ENCODE results near the gene BMP5.

Gene BMP5

DNA sequence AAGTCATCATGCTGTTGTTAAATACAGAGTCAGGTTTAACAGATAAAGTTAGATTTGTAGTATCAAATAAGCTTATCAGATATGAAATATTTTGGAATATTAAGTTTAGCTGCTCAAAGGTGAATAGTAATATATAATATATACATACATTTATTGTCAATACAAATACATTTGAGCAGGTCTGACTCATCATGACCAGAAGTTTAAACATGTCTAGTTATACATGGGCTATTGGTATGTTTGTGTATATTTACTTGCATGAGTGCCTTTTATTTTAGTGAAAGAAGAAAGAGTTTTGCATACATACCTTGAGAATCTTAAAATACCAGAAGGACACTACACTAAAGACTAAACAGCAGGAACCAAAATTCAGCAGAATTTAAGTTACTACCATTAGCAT lies 76.8 kb downstream of the BMP5 start:
- no peak for DNase-seq

DNA sequence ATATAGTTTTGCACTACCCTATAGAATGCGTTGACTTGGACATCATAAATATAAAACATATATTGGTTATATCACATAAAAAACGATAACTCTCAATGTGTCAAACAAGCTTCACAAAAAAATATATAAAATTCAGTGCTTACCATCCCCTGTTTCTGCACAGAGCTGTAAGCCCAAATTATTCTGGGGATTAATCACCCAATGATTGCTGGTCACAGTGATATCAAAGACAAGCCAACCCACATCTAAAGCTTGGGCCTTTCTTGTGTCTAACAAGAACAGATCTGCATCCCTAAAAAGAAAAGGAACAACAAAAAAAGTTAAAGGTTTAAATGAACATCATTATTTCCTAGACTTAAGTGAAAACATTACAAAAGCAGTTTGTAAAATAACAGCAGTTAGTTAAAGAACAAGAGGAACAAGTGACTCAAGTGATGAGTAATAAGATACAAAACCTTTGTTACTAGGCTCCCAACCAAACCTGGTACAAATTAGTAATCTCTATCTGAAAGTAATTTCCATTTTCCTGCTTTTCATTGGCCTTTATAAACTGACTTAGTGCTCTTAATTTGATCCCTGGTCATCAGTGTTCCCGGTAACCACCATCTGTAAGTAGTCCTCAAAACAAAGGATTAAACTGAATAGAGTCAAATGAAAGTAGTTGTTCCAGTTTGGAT lies 81.1 kb downstream of the BMP5 start:
- no peak for DNase-seq

DNA sequence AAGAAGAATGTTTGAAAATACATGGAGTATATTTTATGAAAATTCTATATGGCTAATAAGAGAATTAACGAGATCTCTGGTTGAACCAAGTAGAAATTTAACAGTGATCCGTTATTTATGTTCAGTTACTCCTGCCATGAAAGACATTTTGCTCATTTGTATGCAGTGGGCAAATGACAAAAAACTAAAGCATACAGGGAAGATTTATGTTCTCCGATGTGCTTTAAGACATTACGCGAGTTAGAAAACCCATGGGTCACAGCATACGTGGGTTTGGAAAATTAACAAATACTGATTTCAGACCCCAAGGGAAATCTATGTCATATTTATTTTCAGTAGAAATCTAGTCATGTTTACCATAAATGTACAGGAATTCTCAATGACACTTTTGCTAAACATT lies 90.1 kb downstream of the BMP5 start:
- no peak for DNase-seq

DNA sequence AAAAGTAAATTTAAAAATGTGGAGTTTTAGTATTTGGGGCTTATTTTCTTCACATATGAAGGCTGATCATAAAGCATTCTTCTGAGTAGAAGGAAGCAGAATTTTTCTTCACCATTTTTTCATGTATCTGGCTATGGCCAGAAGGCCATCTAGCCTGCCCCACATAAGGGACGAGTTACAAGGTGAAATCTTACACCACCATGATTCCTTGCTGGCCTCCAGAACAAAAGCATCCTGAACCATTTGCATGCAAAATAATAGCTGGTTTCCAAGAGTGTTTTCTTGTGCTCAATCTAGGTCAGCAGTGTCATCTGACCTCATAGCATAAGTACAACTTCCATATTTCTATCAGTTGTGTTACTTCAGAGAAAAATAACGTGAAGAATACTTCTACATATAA lies 93.1 kb downstream of the BMP5 start:
- no peak for DNase-seq

DNA sequence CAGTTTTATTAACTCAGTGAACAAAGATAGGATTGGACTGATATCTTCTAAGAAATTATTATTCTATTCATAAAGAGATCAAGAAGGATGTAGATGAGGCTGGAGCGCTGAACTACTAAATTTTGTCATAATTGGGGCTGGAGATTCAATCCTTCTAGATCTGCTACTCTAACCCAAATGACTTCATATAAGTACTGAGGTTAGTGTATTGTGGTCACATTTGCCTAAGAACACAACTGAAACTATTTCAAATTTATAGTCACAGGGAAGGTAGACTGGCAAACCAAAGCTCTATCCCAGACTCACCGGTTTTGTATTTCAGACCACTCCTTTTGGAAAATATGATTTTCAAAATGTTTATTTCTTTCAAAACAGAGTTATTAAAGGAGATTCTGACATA lies 96.7 kb downstream of the BMP5 start:
- DNase-seq: no peak

DNA sequence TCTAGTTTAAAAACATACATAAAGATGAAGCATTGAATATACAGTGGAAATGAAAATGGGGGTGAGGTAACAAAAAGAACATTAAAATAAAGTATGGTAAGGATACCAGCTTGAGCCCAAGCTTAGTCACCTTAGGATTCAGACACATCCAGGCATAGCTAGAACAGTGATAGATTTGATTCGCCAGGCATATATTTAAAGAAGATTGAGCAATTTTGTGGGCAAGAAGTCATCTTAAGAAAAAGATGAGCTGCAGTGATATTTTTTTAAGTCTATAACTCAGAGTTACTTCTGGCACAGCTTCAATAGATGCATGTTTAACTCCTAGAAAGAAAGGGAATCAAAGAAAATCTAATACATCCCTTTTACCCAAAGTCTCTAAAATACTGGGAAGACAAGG lies 97.9 kb downstream of the BMP5 start:
- no peak for DNase-seq

DNA sequence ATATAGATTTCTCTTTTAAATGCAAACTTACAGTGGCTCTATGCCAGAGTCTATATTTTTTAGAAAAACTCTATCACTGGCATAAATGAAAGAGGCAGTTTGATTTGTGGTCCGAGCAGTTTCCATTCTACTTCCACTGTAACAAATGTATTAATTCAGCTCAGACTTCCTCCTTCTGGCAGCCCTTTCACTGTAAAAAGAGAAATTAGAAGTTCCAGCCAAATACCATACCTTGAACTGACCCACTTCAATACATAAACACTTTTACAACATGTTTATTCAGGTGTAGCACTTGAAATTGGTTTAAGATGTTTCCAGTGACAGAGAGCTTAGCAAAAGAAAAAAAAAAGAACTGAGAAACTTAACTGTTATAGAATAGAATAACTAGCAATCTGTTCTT lies 99.3 kb downstream of the BMP5 start:
- DNase-seq: no peak

DNA sequence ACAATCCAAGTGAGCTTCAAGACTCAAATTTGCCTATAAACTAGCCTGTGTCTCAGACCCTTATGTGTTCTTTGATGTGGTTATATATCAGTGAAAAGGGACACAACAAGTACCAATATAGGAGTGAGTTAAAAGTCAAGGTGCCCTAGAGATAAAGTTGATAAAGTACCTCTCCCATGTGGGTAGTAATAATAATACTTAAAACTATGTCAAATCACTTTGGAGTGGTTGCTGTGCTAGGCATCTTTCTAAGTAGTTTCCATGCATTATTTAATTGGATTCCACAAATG lies 100.4 kb downstream of the BMP5 start:
- no peak for DNase-seq

DNA sequence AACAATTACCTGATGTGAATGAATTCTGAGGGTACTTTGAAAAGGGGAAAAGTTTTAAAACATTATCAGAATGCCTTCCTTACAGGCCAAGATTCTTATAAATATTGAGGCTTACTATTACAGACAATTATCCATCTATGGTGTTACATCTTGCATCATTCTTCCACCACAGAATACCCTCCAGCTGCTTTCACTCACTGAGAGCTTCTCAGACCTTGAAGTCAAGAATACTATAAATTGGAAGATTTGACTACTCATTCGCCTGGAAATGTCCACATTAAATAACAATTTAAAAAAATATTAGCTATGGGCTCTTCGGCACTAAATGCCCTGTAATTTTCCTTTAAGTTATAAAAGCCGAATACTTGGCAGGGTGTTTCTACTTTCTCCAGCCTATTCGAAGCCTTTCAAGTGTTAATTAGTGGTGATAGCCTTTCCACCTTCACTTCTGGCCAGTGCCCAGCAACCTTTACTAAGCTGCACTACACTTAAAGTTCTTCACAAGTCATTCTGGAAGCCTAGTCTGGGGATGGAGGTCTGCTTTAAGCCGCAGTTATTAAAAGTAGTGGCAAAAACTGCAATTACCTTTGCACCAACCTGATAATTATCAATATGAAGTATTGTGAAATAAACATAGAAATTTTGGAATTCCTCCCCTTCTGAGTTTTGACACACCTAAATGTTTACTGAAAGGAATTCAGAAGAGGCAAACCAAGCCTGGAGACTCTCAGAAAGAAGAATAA lies 100.9 kb downstream of the BMP5 start:
- DNase-seq: no peak

DNA sequence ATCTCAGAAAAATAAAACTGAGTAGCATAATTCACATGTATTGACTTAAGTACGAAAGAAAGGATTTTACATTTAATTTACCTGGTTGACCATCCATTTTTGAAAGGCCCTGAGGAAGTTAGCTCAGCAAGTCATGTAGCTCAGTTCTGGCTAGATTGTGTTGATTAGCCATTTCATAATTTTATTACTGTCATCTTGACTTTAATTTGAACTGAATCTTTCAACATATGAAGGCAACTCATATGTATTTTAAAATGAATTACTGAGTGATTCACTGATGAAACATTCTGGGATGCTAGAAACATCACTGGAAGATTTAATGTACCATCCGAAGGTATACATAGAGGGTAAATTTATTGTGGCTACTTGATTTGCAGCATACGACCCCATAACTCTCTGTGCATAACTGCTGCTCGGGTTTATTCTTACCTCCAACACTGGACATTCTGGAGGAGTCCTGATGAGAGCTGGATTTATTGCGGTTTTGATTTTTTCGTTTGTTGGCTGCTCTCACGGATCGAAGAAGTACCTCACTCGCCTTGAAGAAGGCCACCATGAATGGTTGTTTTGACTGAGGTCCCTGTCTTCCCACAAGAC lies 101.7 kb downstream of the BMP5 start:
- DNase-seq: no peak

DNA sequence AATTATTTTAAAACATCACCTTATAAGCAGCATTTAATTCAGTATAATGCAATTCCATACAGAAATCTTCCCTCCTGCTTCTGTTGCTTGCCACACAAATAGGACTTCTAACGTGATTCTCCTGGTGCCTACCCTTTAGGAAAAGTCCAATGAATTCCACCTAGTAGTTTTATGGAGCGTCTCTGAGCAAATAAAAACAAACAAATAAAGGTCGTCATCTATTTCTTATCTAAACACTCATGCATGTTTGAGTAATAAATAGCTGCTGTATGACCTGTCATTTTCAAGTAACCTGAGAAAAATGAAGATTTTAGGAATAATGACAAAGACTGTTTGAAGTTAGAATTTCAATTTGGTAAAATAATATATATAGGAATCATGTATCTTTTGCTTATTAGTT lies 102.7 kb downstream of the BMP5 start:
- no peak for DNase-seq

DNA sequence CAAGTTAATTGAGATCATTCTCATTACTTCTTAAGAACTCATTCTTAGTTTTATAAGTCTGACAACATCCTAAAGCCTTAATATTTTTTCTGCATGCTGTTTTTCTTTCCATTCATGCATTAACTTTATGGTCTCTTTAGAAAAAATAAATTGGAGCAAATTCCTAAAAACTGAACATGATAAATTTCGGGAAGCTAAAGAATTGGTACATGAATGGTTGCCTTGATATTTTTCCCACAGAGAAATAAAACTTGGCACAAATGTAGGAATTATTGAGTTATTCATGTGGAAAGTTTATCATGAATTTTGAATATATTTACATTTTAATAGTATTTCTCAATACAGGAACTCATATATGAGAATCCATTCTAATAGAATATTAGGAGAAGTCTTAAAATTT lies 115.9 kb downstream of the BMP5 start:
- DNase-seq: no peak

DNA sequence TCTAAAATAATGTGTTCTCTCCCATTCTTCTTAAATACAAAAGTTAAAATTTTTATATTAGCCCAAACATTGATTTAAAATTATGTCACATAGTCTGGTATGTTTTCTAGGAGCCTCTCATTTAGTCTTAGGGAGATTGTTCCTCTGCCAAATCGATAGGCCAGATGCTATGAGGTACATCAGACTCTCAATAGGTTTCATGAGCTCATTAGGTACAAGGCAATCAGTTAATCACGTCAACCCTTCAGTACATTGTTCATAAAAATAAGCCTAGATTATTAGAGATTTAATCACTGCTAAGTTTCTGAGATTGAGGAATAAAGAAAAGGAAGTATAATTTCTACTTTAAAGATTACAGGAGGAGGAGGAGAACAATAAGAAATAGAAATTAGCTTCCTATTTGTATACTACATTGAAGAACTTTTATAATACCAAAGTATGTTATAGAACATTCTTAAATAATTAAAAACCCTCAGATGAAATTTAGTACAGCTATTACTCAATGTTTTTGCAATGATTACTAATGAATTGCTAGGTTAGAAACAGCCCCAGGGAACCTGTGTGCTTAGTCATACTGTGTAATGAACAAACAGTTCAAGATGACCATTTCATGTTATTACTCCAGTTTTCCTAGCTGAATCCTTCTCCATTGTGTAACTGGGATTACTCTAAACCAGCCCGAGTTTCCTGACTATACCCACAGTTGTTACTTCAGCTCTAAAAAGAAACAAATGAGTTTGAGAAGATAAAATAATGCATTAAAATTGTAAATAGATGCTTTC lies 117.0 kb downstream of the BMP5 start:
- no peak for DNase-seq

DNA sequence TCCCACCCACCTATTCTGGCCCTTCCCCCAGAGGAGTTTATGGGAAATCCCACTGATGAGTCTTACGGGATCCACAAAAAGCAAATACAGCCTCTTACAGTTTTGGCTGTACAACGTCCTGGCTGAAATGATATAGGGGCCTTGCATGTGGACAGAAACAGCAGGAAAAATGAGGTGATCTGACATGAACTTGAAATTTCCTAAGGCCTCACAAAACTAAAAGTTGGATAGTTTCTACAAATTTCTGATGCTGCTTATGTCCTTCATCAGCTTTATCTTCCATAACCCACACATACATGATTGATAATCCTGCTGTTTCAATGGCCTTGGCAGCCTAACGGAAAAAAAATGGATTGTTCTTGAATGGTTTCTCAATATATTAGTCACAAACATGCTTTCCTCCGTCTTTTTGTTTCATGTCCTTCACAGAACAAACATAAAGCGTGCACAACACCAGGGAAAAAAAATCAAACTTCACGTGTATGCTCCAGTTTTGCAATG lies 118.8 kb downstream of the BMP5 start:
- no peak for DNase-seq

DNA sequence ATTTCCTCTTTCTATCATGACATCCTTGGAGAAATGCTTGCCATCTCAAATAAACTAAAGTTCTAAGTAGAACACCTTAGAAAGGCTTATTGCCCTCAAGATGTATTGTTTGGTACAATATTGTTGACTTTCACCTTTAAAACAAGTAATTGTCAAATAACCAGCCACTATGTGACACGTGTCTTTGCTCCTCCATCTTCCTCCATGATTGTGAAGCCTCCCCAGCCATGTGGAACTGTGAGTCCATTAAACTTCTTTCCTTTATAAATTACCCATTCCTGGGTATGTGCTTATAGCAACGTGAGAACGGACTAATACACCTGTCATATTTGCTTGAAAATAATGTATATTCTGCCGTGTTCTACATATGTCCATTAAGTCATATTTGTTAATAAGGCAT lies 126.5 kb downstream of the BMP5 start:
- no peak for DNase-seq

DNA sequence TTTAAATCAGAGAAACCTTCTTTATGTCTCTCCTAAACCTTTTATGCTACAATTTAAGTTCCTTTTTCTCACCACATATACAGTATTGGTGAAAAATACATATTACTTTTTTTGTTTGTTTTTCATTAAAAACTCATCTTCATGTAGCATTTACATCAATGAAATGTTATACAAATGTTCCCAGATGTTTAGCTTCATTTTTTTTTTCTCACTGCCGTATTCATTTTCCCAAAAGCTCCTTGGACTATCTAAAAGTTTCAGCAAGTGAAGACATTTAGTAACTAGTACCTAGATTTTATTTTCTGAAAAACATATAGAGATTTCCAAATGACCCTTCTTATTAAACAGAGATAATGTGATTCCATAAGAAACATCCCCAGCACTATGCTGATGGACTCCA lies 128.9 kb downstream of the BMP5 start:
- no peak for DNase-seq

DNA sequence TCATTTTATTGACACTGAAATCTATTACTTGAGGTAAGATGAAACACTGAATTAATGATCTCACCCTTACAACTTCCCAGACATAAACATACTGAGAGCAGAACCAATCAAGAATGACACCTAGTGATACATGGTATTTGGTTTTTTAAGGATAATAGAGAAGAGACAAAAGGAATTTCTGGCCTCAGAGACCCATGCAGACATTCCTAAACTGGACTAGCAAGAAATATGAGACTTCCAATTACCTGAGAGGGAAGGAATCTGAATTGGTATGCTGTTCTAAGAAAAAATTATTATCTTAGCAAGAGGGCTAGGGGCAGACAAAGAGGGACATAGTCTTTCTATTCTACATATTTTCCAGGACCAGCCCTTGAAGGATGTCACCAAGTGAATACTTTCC lies 141.1 kb downstream of the BMP5 start:
- no peak for DNase-seq

DNA sequence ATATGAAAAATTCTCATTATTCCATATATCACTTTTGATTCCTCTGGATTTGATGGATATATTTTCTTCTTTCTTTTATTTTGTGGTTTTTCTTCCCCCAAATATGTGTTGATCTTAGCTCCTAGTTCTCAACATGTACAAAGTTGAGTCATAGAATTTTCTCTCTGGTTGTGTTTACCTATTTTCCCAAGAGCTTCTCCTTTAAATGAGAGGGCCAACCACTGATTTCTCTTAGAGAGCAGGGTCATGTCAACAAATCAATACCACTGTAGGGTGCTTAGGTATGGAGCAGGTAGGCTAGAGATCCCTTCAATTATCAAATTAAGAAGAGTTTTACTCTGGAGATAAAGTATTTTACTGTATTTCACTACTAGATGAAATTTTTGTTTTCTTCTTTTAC lies 145.7 kb downstream of the BMP5 start:
- DNase-seq: no peak

DNA sequence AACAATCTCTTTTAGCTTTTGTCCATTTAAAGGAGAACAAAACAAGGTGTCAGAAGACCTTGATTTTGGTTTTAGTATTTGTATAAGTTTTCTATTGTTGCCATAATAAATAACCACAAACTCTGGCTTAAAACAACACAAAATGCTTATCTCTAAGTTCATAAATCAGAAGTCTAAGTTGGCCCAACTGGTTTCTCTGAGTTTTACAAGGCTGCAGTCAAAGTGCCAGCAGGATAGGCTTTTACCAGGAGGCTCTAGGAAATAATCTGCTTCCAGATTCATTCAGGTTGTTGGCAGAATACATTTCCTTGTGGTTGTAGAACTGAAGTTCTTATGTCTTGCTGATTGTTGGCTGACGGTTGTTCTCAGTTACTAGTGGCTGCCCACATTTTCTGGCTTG lies 149.2 kb downstream of the BMP5 start:
- no peak for DNase-seq

DNA sequence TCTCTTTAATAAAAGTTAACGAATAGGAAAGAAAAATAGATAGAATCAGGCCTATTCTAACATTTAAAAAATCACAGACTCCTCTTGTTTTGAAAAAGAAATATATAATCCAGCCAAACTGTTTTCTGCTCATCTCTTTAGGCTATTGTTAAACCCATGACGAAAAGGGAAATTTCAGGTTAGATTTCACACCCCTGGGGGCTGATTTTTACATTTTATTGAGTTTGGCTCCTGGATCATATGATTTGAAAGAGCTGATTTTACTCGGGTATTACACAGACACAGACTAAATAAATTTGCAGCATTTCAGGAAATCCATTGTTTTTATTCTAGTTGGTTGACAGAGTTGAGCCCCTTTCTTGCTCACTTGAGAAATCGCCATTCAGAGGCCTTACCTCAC lies 160.6 kb downstream of the BMP5 start:
- DNase-seq: no peak

DNA sequence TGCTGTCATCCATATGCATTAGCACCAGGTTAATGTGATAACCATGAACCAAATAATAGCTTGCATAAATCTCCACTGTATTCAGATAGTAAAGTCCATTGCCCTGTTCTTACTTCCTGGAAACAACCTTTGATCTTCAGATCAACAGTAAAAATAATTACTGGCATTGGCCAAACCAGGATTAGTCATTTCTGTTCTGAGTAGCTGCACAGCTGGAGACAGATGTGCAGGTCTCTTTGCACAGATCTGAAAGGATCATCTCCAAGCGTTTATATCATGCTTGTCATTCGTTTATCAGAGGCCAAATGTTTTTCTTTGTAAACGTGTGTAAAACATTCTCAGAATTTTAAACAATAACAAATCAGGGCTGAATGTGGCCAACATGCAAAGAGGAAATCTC lies 162.0 kb downstream of the BMP5 start:
- DNase-seq: no peak

DNA sequence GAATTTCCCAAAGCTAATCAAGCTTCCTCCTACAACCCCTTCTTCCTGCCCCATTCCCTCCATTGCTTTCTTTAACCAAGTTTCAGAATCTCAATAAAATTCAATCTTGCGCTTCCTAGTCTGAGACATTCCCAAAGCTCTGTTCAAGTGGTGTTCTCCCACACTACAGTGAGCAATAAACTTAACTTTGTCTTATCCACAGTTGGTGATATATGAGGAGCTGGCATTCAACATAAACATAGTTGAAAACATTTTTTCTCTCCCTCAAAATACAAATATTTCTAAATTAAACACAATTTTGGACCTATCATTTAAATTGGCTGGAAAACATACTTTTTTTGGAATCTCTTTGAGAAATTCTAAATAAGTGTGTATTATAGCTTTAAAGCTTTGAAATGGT lies 166.7 kb downstream of the BMP5 start:
- DNase-seq: no peak
